CD4-positive, alpha-beta T cell (primary cell): ENCODE results near the gene INO80E. TPM values are rescaled to one million over a fixed set of nuclear protein-coding genes. Genes with fewer than 3 reads are reported as not detected.

Experiments
- ATAC-seq: fragments of 200-7000 bp; cut with Tn5 transposase; one replicate; pipeline ENCODE4 v1.10.0; 2022; ENCODE audit warnings: mild to moderate bottlenecking; ENCODE audit not compliant: poor library complexity
- CTCF ChIA-PET: fragments of 350-600 bp; sonication (Branson Sonifier 250); formaldehyde crosslinking; loops from one replicate; lab custom pipeline; 2021; ENCODE audit warnings: antibody characterized with exemption, inconsistent platforms; lab: Charles Lee
- POLR2A ChIA-PET: fragments of 350-600 bp; sonication (Branson Sonifier 250); formaldehyde crosslinking; loops from one replicate; lab custom pipeline; 2021; ENCODE audit warnings: antibody characterized with exemption, inconsistent platforms; lab: Charles Lee
- DNase-seq, 14 experiments: peaks; one replicate each; pipeline ENCODE4 v3.0.0-alpha.2; 2013 to 2020; ENCODE audit warnings: mixed read lengths in 2 of 14
- H3K27ac ChIP-seq, 2 donors: one replicate each; pipeline versions ENCODE4 v1.5.1 to v1.7.0; 2013; ENCODE audit warnings: low read length in 2 of 2, low read depth in 1 of 2, mild to moderate bottlenecking in 1 of 2
- H3K27me3 ChIP-seq, 2 experiments: 1 replicate in 1 of 2; 2 replicates in 1 of 2; pipeline versions ENCODE4 v1.6.1 to v1.7.0; 2013; ENCODE audit warnings: low read length in 2 of 2, control low read depth in 1 of 2, mild to moderate bottlenecking in 1 of 2, moderate library complexity in 1 of 2; ENCODE audit not compliant: insufficient read depth in 2 of 2, control insufficient read depth in 1 of 2
- H3K36me3 ChIP-seq: one replicate; pipeline ENCODE4 v1.6.1; 2013; ENCODE audit warnings: low read length, control low read depth; ENCODE audit not compliant: insufficient read depth
- H3K4me1 ChIP-seq: one replicate; pipeline ENCODE4 v1.6.1; 2013; ENCODE audit warnings: low read length, control low read depth; ENCODE audit not compliant: insufficient read depth
- H3K4me3 ChIP-seq: one replicate; pipeline ENCODE4 v1.5.1; 2013; ENCODE audit warnings: mild to moderate bottlenecking, low read length, moderate library complexity
- H3K9me3 ChIP-seq, 2 experiments: 1 replicate in 1 of 2; 2 replicates in 1 of 2; pipeline versions ENCODE4 v1.6.1 to v1.7.0; 2013; ENCODE audit warnings: low read length in 2 of 2, mild to moderate bottlenecking in 2 of 2, control low read depth in 1 of 2, moderate library complexity in 1 of 2; ENCODE audit not compliant: control insufficient read depth in 1 of 2, insufficient read depth in 1 of 2
- H3K27ac Mint-ChIP-seq: one replicate; pipeline ENCODE4 v1.8.0; 2020; ENCODE audit warnings: mixed read lengths
- H3K27me3 Mint-ChIP-seq: one replicate; pipeline ENCODE4 v1.8.0; 2021; ENCODE audit warnings: mixed read lengths
- H3K36me3 Mint-ChIP-seq: one replicate; pipeline ENCODE4 v1.8.0; 2021; ENCODE audit warnings: low read depth, mixed read lengths
- H3K4me1 Mint-ChIP-seq: one replicate; pipeline ENCODE4 v1.8.0; 2021; ENCODE audit warnings: low read depth, mixed read lengths
- H3K4me3 Mint-ChIP-seq: one replicate; pipeline ENCODE4 v1.8.0; 2020; ENCODE audit warnings: mild to moderate bottlenecking, mixed read lengths
- H3K9me3 Mint-ChIP-seq: one replicate; pipeline ENCODE4 v1.8.0; 2020; ENCODE audit warnings: mixed read lengths
- intact Hi-C, 2 experiments: fragments of 100-400 bp; cut with DNase I in 1 of 2; cut with micrococcal nuclease in 1 of 2; formaldehyde crosslinking; loops; one replicate each; pipeline versions ENCODE4 v1.15.1 to v1.9.0; 2023 to 2025; cut with DNase I, micrococcal nuclease
- total RNA-seq, 174 experiments: library from RNA in 2 of 174; stranded (reverse) in 2 of 174; gene quantifications; one replicate each; pipeline ENCODE4 v1.2.3 and lab custom pipeline; 2021 to 2026
- TF ChIP-seq, protein P1 (sequence below): fragments of 200-600 bp; IDR thresholded peaks from one replicate; pipeline ENCODE4 v1.8.0; 2022; ENCODE audit warnings: antibody characterized with exemption, mild to moderate bottlenecking

INO80E gene
- total RNA-seq, 2 experiments from 2014 or later = 54.6 to 57.6 TPM

DNA sequence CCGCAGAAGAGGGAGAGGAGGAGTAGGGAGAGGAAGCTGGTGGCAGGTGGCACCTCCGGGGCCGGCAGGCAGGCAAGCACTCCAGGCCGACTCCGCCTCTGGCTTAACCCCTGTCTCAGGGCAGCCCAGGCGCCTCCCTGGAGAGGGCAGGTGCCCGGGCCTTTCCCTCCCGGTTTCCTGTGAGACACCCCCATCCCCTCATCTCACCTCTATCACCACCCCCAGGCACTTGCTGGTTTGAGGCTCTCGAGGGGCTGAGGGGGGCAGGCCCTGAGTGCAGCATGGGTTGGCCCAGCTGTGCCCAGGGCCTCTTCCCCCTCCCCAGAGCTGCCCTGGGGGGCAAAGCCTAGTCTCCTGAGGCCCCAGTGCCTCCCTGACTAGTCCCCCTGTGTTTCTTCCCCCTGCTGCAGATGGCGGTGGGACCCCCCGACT is 8.8 kb downstream of the INO80E start:
- H3K4me1 Mint-ChIP-seq = peaks cover 12% of the 10 kb centered on the region
- Histone ChIP-seq H3K9me3 (peaks cover 0 to 5% of the 10 kb centered on the region in 2 experiments), H3K36me3 (peaks cover 29% of the 10 kb centered on the region), H3K4me3 (no peak overlapping the region), H3K27ac (no peak overlapping the region), H3K4me1 (peaks cover 11% of the 10 kb centered on the region), H3K27me3 (peaks cover 1 to 3% of the 10 kb centered on the region in 2 experiments)
- H3K9me3 Mint-ChIP-seq = no peaks in the 10 kb centered on the region
- ChIA-PET CTCF (interaction anchor here (1.2 kb wide), 1 partner anchor 313 kb away, joined by 3 read pairs; no protein-coding TSS in a partner anchor), POLR2A (interaction anchor here (0.6 to 1.6 kb wide), 5 partner anchors 9 to 305 kb away, joined by 3 to 5 read pairs (median 4); partner anchors contain the start of genes INO80E, KCTD13, PAGR1 and TAOK2)
- H3K36me3 Mint-ChIP-seq = peaks cover 23% of the 10 kb centered on the region
- DNase-seq (peak in 1 of 14 experiments; percentile 3), ATAC-seq (no peak)
- no peak overlapping the region for H3K4me3 Mint-ChIP-seq
- H3K27ac Mint-ChIP-seq = no peak overlapping the region
- peaks cover 9% of the 10 kb centered on the region for H3K27me3 Mint-ChIP-seq
- TF ChIP-seq, protein P1, sequence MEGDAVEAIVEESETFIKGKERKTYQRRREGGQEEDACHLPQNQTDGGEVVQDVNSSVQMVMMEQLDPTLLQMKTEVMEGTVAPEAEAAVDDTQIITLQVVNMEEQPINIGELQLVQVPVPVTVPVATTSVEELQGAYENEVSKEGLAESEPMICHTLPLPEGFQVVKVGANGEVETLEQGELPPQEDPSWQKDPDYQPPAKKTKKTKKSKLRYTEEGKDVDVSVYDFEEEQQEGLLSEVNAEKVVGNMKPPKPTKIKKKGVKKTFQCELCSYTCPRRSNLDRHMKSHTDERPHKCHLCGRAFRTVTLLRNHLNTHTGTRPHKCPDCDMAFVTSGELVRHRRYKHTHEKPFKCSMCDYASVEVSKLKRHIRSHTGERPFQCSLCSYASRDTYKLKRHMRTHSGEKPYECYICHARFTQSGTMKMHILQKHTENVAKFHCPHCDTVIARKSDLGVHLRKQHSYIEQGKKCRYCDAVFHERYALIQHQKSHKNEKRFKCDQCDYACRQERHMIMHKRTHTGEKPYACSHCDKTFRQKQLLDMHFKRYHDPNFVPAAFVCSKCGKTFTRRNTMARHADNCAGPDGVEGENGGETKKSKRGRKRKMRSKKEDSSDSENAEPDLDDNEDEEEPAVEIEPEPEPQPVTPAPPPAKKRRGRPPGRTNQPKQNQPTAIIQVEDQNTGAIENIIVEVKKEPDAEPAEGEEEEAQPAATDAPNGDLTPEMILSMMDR = no peak
- intact Hi-C loops = loop anchor here in 1 of 2 experiments (5.0 kb wide), 1 partner anchor 303 kb away; no protein-coding TSS in a partner anchor

DNA sequence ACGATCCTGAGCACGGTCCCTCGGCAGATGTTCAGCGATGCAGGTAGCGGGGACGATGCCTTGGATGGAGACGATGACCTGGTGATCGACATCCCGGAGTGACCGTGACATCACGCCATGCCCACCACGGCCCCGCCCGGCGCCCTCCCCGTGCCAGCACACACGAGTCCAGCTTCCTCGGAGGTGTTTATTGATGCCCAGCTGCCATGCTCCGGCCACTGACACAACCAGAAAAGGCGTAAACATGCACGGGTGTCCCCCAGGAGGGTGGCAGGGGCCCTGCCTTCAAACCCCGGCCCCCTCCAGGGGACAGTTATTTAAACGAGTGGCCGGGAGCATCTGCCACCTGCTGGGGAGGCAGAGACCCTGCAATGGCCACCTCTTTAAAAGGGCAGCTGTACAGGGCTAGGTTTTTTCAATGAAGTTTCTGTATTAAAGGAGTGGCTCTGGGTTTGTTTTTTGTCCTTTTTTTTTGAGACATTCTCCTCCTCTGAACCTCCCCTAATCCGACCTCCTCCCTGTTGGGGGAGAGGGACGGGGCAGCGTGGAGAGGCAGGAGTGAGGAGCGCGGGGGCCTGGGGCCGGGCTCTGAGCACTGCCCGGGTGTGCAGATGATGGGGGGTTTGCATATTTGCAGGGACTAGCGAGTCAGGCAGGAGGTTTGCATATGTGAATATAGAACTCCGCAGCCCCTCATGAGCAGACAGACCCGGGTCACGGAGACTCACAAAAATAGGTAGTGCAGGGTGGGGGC is 9.5 kb downstream of the INO80E start:
- Mint-ChIP-seq H3K27ac (no peak overlapping the region), H3K9me3 (no peaks in the 10 kb centered on the region), H3K4me1 (peaks cover 15% of the 10 kb centered on the region), H3K4me3 (no peak overlapping the region), H3K36me3 (peaks cover 23% of the 10 kb centered on the region), H3K27me3 (peaks cover 13% of the 10 kb centered on the region)
- Histone ChIP-seq H3K4me3 (no peak overlapping the region), H3K9me3 (peaks cover 0 to 9% of the 10 kb centered on the region in 2 experiments), H3K27me3 (peaks cover 8 to 10% of the 10 kb centered on the region in 2 experiments), H3K4me1 (peaks cover 18% of the 10 kb centered on the region), H3K27ac (no peak overlapping the region), H3K36me3 (peaks cover 26% of the 10 kb centered on the region)
- intact Hi-C loops = loop anchor here in 1 of 2 experiments (5.0 kb wide), 1 partner anchor 303 kb away; no protein-coding TSS in a partner anchor
- CTCF ChIA-PET = interaction anchor here (0.6 to 1.2 kb wide), 9 partner anchors 9 to 349 kb away, joined by 3 to 7 read pairs (median 3); partner anchors contain the start of genes INO80E and KIF22
- POLR2A ChIA-PET = interaction anchor here (0.6 to 1.6 kb wide), 4 partner anchors 32 to 306 kb away, joined by 3 to 5 read pairs (median 4); partner anchors contain the start of genes KCTD13 and TAOK2
- ATAC-seq (peak; percentile 89), DNase-seq (peak in 11 of 14 experiments; percentile 27 to 71 (median 36))
- TF ChIP-seq, protein P1 = peak; percentile 65

DNA sequence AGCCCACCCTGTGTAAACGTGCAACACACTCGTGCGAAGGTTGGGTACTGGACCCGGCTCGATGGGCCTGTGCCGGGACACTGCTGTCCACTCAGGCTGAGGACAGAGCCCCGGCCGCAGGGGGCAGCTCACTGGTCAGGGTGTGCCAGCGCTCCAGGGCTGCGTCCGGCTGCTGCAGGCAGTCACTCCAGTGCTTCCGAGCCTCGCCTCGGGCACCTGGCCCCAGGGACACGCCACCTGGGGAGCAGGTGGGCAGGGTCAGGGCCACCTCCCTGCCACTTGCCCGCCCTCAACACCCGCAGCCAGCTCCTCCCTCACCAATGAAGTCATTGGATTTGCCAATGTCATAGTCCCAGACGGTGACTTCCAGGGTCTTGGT is 10.0 kb downstream of the INO80E start:
- DNase-seq = no peak
- Histone ChIP-seq H3K4me3 (no peak overlapping the region), H3K27ac (no peak overlapping the region), H3K36me3 (peaks cover 24% of the 10 kb centered on the region), H3K9me3 (peaks cover 0 to 9% of the 10 kb centered on the region in 2 experiments), H3K27me3 (peaks cover 10% of the 10 kb centered on the region in 2 experiments), H3K4me1 (peaks cover 20% of the 10 kb centered on the region)
- ChIA-PET CTCF (interaction anchor here (0.6 to 1.2 kb wide), 9 partner anchors 9 to 349 kb away, joined by 3 to 7 read pairs (median 3); partner anchors contain the start of genes INO80E and KIF22), POLR2A (interaction anchor here (0.6 to 1.6 kb wide), 4 partner anchors 32 to 306 kb away, joined by 3 to 5 read pairs (median 4); partner anchors contain the start of genes KCTD13 and TAOK2)
- H3K4me1 Mint-ChIP-seq = peaks cover 17% of the 10 kb centered on the region
- ATAC-seq = no peak
- H3K36me3 Mint-ChIP-seq = peaks cover 23% of the 10 kb centered on the region
- TF ChIP-seq, protein P1 = no peak
- no peaks in the 10 kb centered on the region for H3K9me3 Mint-ChIP-seq
- no peak overlapping the region for H3K27ac Mint-ChIP-seq
- intact Hi-C loops = loop anchor here in 1 of 2 experiments (5.0 kb wide), 1 partner anchor 304 kb away; no protein-coding TSS in a partner anchor
- no peak overlapping the region for H3K4me3 Mint-ChIP-seq
- peaks cover 15% of the 10 kb centered on the region for H3K27me3 Mint-ChIP-seq
